GM12801 (cell line): ENCODE data around the gene PRKCH.

Experiments used
- CTCF ChIP-seq: IDR thresholded peaks from one replicate; pipeline ENCODE4 v1.5.1; 2011; ENCODE audit warnings: control low read depth; ENCODE audit not compliant: insufficient read length; ENCODE audit errors: extremely low read depth

PRKCH gene

GRCh38 chr14:61406675-61407074, 85.3 kb downstream of the PRKCH start:
- no peak for TF ChIP-seq CTCF

- no peak for TF ChIP-seq CTCF
These were observed 87.1 kb downstream of the PRKCH start for GRCh38 chr14:61408498-61408897.

GRCh38 chr14:61409782-61410181, 88.4 kb downstream of the PRKCH start:
- no peak for TF ChIP-seq CTCF

- TF ChIP-seq CTCF = no peak
These were observed 95.2 kb downstream of the PRKCH start for GRCh38 chr14:61416591-61416990.

GRCh38 chr14:61417141-61417540, 95.8 kb downstream of the PRKCH start:
- TF ChIP-seq CTCF = no peak

- TF ChIP-seq CTCF = no peak
These were observed 96.6 kb downstream of the PRKCH start for GRCh38 chr14:61417883-61418455.

- no peak for TF ChIP-seq CTCF
These were observed 97.4 kb downstream of the PRKCH start for GRCh38 chr14:61418746-61419145.
